HG03439 (cell line): ENCODE data around the gene SEZ6.

Experiments used
- ATAC-seq: cut with Tn5 transposase; IDR thresholded peaks from one replicate; pipeline ENCODE4 v1.9.1; 2021; ENCODE audit warnings: mild to moderate bottlenecking, moderate library complexity; ENCODE audit not compliant: unreplicated experiment

The SEZ6 gene

GRCh38 chr17:29038085-29038795 lies 32.4 kb upstream of the SEZ6 start:
- no peak for ATAC-seq

GRCh38 chr17:29037739-29038084 lies 31.9 kb upstream of the SEZ6 start:
- ATAC-seq, result no peak

GRCh38 chr17:29036584-29036983 lies 30.8 kb upstream of the SEZ6 start:
- ATAC-seq, result no peak

GRCh38 chr17:29034510-29034909 lies 28.7 kb upstream of the SEZ6 start:
- ATAC-seq, result no peak

- no peak for ATAC-seq
These were observed 27.0 kb upstream of the SEZ6 start for GRCh38 chr17:29032857-29033197.

GRCh38 chr17:29032013-29032856 lies 26.4 kb upstream of the SEZ6 start:
- no peak for ATAC-seq

- no peak for ATAC-seq
These were observed 25.7 kb upstream of the SEZ6 start for GRCh38 chr17:29031488-29031887.

- no peak for ATAC-seq
These were observed 18.6 kb upstream of the SEZ6 start for GRCh38 chr17:29024316-29024952.

- ATAC-seq, result no peak
These were observed 16.2 kb upstream of the SEZ6 start for GRCh38 chr17:29022074-29022473.

GRCh38 chr17:29021226-29021625 lies 15.4 kb upstream of the SEZ6 start:
- no peak for ATAC-seq

- ATAC-seq, result no peak
These were observed 14.7 kb upstream of the SEZ6 start for GRCh38 chr17:29020576-29020975.

GRCh38 chr17:29019475-29020181 lies 13.8 kb upstream of the SEZ6 start:
- ATAC-seq, result no peak

- ATAC-seq, result no peak
These were observed 13.1 kb upstream of the SEZ6 start for GRCh38 chr17:29018788-29019474.

GRCh38 chr17:29016345-29017210 lies 10.7 kb upstream of the SEZ6 start:
- ATAC-seq, result no peak

GRCh38 chr17:29014716-29015115 lies 8.9 kb upstream of the SEZ6 start:
- no peak for ATAC-seq

- ATAC-seq, result no peak
These were observed 6.7 kb upstream of the SEZ6 start for GRCh38 chr17:29012535-29012934.

- no peak for ATAC-seq
These were observed 4.8 kb upstream of the SEZ6 start for GRCh38 chr17:29010586-29010985.

GRCh38 chr17:29010129-29010528 lies 4.3 kb upstream of the SEZ6 start:
- ATAC-seq, result no peak

- no peak for ATAC-seq
These were observed 2.8 kb upstream of the SEZ6 start for GRCh38 chr17:29008591-29008990.
